ENCODE results near the gene ARHGEF12. TPM values are rescaled to one million over a fixed set of nuclear protein-coding genes. Genes with fewer than 3 reads are reported as not detected.

The ARHGEF12 gene
- total RNA-seq, 1 experiment from 2014 or later: 41.0 TPM

GRCh38 chr11:120442031-120442430 is 105.8 kb downstream of the ARHGEF12 start:
- intact Hi-C loops (cut with micrococcal nuclease): no loop called here
- ATAC-seq (no peak), DNase-seq (no peak)
- no peak overlapping the region for H3K9ac ChIP-seq (ENCODE audit: low read length)
- no peaks in the 10 kb centered on the region for H3K79me2 ChIP-seq (ENCODE audit: low read length)
- BruUV-seq (replicated peaks): no TSS peak
- H3K4me3 ChIP-seq (ENCODE audit: low read length): no peak overlapping the region
- ChIA-PET CTCF (no interaction called here), POLR2A (ENCODE audit: unreplicated experiment) (no interaction called here)
- H3K9me2 ChIP-seq (replicated peaks; ENCODE audit: low read length): no peaks in the 10 kb centered on the region
- H3F3A ChIP-seq (ENCODE audit: low read length, unreplicated experiment): no peaks in the 10 kb centered on the region
- no peaks in the 10 kb centered on the region for H3K27me3 ChIP-seq (ENCODE audit: low read length)
- no peaks in the 10 kb centered on the region for H4K20me1 ChIP-seq (ENCODE audit: low read length)
- H2AFZ ChIP-seq (ENCODE audit: low read length): no peak overlapping the region
- no peak overlapping the region for H3K27ac ChIP-seq (ENCODE audit: low read length)
- TF ChIP-seq EZH2 (IDR thresholded peaks at IDR 0.05; ENCODE audit: low read length, unreplicated experiment) (no peak), CTCF (conservative IDR thresholded peaks at IDR 0.05; ENCODE audit: low read depth, low read length) (no peak), EZH2phosphoT487 (IDR thresholded peaks at IDR 0.05; ENCODE audit: borderline replicate concordance, low read length) (no peak)
- no peaks in the 10 kb centered on the region for H3K9me3 ChIP-seq (ENCODE audit: low read length)
- H3K36me3 ChIP-seq (ENCODE audit: low read depth, low read length): peaks cover 10% of the 10 kb centered on the region; the same call in 1 of the 2 replicates
- no peak overlapping the region for H3K4me2 ChIP-seq (ENCODE audit: low read length)
- H3K4me1 ChIP-seq (ENCODE audit: insufficient read depth, low read length): no peaks in the 10 kb centered on the region

- ChIA-PET POLR2A (ENCODE audit: unreplicated experiment) (no interaction called here), CTCF (no interaction called here)
- Histone ChIP-seq H3K9ac (ENCODE audit: low read length) (no peak overlapping the region), H3K4me1 (ENCODE audit: insufficient read depth, low read length) (no peaks in the 10 kb centered on the region), H4K20me1 (ENCODE audit: low read length) (no peaks in the 10 kb centered on the region), H3K9me3 (ENCODE audit: low read length) (no peaks in the 10 kb centered on the region), H3K4me3 (ENCODE audit: low read length) (no peak overlapping the region), H3F3A (ENCODE audit: low read length, unreplicated experiment) (no peaks in the 10 kb centered on the region), H3K4me2 (ENCODE audit: low read length) (no peak overlapping the region), H3K36me3 (ENCODE audit: low read depth, low read length) (peaks cover 28% of the 10 kb centered on the region), H3K9me2 (replicated peaks; ENCODE audit: low read length) (no peaks in the 10 kb centered on the region), H2AFZ (ENCODE audit: low read length) (no peak overlapping the region), H3K27me3 (ENCODE audit: low read length) (no peaks in the 10 kb centered on the region), H3K79me2 (ENCODE audit: low read length) (no peaks in the 10 kb centered on the region), H3K27ac (ENCODE audit: low read length) (no peak overlapping the region)
- DNase-seq: no peak
- no peak for ATAC-seq
- TF ChIP-seq EZH2 (IDR thresholded peaks at IDR 0.05; ENCODE audit: low read length, unreplicated experiment): no peak
- intact Hi-C loops (cut with micrococcal nuclease): no loop called here
- no TSS peak for BruUV-seq (replicated peaks)
Observed at GRCh38 chr11:120446802-120447201, 110.6 kb downstream of the ARHGEF12 start.

GRCh38 chr11:120448240-120448639 is 112.0 kb downstream of the ARHGEF12 start:
- ChIA-PET POLR2A (ENCODE audit: unreplicated experiment) (no interaction called here), CTCF (no interaction called here)
- Histone ChIP-seq H3K79me2 (ENCODE audit: low read length) (no peaks in the 10 kb centered on the region), H3K4me2 (ENCODE audit: low read length) (no peak overlapping the region), H3K36me3 (ENCODE audit: low read depth, low read length) (peaks cover 28% of the 10 kb centered on the region), H3K27me3 (ENCODE audit: low read length) (no peaks in the 10 kb centered on the region), H3K4me3 (ENCODE audit: low read length) (no peak overlapping the region), H3K9me2 (replicated peaks; ENCODE audit: low read length) (no peaks in the 10 kb centered on the region), H3K4me1 (ENCODE audit: insufficient read depth, low read length) (no peaks in the 10 kb centered on the region), H2AFZ (ENCODE audit: low read length) (no peak overlapping the region), H4K20me1 (ENCODE audit: low read length) (no peaks in the 10 kb centered on the region), H3K9ac (ENCODE audit: low read length) (no peak overlapping the region), H3K27ac (ENCODE audit: low read length) (no peak overlapping the region), H3K9me3 (ENCODE audit: low read length) (no peaks in the 10 kb centered on the region), H3F3A (ENCODE audit: low read length, unreplicated experiment) (no peaks in the 10 kb centered on the region)
- ATAC-seq (no peak), DNase-seq (no peak)
- TF ChIP-seq EZH2 (IDR thresholded peaks at IDR 0.05; ENCODE audit: low read length, unreplicated experiment): no peak
- no peak for TF ChIP-seq EZH2phosphoT487 (IDR thresholded peaks at IDR 0.05; ENCODE audit: borderline replicate concordance, low read length)
- TF ChIP-seq CTCF (conservative IDR thresholded peaks at IDR 0.05; ENCODE audit: low read depth, low read length): no peak
- no TSS peak for BruUV-seq (replicated peaks)
- intact Hi-C loops (cut with micrococcal nuclease): no loop called here
